ENCODE results near the gene GREM2. TPM values are rescaled to one million over a fixed set of nuclear protein-coding genes. Genes with fewer than 3 reads are reported as not detected.

Gene GREM2
- total RNA-seq, 1 experiment from 2014 or later, result not detected

DNA sequence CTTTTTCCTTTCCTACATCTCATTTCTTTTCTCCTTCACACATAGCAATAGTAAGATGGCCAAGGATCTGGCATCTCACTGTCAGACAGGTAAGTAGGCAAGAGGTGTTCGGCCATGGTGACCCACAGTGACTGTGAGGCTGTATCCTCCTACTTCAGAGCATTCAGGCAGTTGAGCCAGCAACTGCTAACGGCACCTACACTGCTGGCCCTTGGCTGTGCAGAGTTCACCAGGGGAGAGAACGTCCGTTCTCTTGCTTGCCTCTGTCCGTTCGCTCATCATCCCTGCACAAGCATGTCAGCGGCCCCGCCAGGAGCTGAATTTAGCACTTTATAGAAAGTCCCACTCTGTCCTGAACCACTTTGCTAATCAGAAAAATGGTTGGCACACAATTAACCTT is 113.6 kb downstream of the GREM2 start:
- H3K79me1 ChIP-seq (ENCODE audit: insufficient read depth, low read depth, low read length, poor library complexity, severe bottlenecking), result no peaks in the 10 kb centered on the region
- H3K4ac ChIP-seq (ENCODE audit: low read depth, low read length), result no peak overlapping the region
- Mint-ChIP-seq H3K4me3 (no peak overlapping the region), H3K4me1 (peaks cover 0 to 4% of the 10 kb centered on the region in 2 experiments; a peak in 1 of 4 replicates), H3K36me3 (ENCODE audit: insufficient read depth in 1 of 3, low read depth in 3 of 3) (no peaks in the 10 kb centered on the region), H3K27me3 (ENCODE audit: low read depth) (peaks cover 7% of the 10 kb centered on the region), H3K9me3 (no peaks in the 10 kb centered on the region), H3K27ac (no peak overlapping the region)
- no peak overlapping the region for H2BK5ac ChIP-seq (ENCODE audit: insufficient read length, low read length)
- H3K14ac ChIP-seq (ENCODE audit: insufficient read depth, low read length), result no peak overlapping the region
- no peak overlapping the region for H3K23ac ChIP-seq (ENCODE audit: insufficient read length, low read depth, low read length)
- H3K4me1 ChIP-seq (ENCODE audit: insufficient read depth, low read length), result 0 out of 2 replicates have a peak, but pooled peaks cover 5% of the 10 kb centered on the region
- no peak overlapping the region for H4K8ac ChIP-seq (replicated peaks; ENCODE audit: insufficient read length, low read depth, low read length)
- TF ChIP-seq, protein P1, sequence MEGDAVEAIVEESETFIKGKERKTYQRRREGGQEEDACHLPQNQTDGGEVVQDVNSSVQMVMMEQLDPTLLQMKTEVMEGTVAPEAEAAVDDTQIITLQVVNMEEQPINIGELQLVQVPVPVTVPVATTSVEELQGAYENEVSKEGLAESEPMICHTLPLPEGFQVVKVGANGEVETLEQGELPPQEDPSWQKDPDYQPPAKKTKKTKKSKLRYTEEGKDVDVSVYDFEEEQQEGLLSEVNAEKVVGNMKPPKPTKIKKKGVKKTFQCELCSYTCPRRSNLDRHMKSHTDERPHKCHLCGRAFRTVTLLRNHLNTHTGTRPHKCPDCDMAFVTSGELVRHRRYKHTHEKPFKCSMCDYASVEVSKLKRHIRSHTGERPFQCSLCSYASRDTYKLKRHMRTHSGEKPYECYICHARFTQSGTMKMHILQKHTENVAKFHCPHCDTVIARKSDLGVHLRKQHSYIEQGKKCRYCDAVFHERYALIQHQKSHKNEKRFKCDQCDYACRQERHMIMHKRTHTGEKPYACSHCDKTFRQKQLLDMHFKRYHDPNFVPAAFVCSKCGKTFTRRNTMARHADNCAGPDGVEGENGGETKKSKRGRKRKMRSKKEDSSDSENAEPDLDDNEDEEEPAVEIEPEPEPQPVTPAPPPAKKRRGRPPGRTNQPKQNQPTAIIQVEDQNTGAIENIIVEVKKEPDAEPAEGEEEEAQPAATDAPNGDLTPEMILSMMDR (conservative IDR thresholded peaks at IDR 0.05), result no peak
- H2BK12ac ChIP-seq (ENCODE audit: insufficient read length, low read depth, low read length), result no peak overlapping the region
- H3K9me3 ChIP-seq (ENCODE audit: control insufficient read depth, low read depth, low read length), result no peaks in the 10 kb centered on the region
- no peaks in the 10 kb centered on the region for H3K79me2 ChIP-seq (ENCODE audit: insufficient read depth, low read length)
- no peak overlapping the region for H3K9ac ChIP-seq (ENCODE audit: extremely low read depth, insufficient read length, low read length)
- H3K23me2 ChIP-seq (ENCODE audit: insufficient read length, low read depth, low read length, poor library complexity, severe bottlenecking), result no peaks in the 10 kb centered on the region
- H3K56ac ChIP-seq (ENCODE audit: insufficient read length, low read depth, low read length), result no peak overlapping the region
- no peak overlapping the region for H3K18ac ChIP-seq (ENCODE audit: insufficient read length, low read depth, low read length)
- H3K27me3 ChIP-seq (ENCODE audit: insufficient read depth, low read length), result no peaks in the 10 kb centered on the region; the same call in 1 of the 2 replicates
- no peak overlapping the region for H3T11ph ChIP-seq (ENCODE audit: low read length)
- no peak overlapping the region for H2BK120ac ChIP-seq (ENCODE audit: low read depth, low read length, poor library complexity, severe bottlenecking)
- H2BK20ac ChIP-seq (ENCODE audit: low read depth, low read length, poor library complexity, severe bottlenecking), result no peak overlapping the region
- no peak overlapping the region for H2AK5ac ChIP-seq (ENCODE audit: insufficient read length, low read length)
- H4K5ac ChIP-seq (ENCODE audit: insufficient read length, low read depth, low read length), result no peak overlapping the region
- no peak overlapping the region for H3K27ac ChIP-seq (ENCODE audit: insufficient read length, low read depth, low read length)
- no peak overlapping the region for H3K4me2 ChIP-seq (ENCODE audit: insufficient read depth, insufficient read length, low read length)
- H2BK15ac ChIP-seq (ENCODE audit: low read depth, low read length), result no peak overlapping the region
- H2AFZ ChIP-seq (ENCODE audit: low read length), result no peak overlapping the region
- no CpG with 5 or more reads among the region's 8 CpGs for WGBS (ENCODE audit: extremely low coverage, insufficient read length, low lambda C conversion rate)
- H4K91ac ChIP-seq (ENCODE audit: insufficient read length, low read depth, low read length), result no peak overlapping the region
- H4K20me1 ChIP-seq (ENCODE audit: control insufficient read depth, insufficient read depth, insufficient read length), result no peaks in the 10 kb centered on the region
- no peak for DNase-seq
